ENCODE results near the gene SLIT3.

Gene SLIT3

DNA sequence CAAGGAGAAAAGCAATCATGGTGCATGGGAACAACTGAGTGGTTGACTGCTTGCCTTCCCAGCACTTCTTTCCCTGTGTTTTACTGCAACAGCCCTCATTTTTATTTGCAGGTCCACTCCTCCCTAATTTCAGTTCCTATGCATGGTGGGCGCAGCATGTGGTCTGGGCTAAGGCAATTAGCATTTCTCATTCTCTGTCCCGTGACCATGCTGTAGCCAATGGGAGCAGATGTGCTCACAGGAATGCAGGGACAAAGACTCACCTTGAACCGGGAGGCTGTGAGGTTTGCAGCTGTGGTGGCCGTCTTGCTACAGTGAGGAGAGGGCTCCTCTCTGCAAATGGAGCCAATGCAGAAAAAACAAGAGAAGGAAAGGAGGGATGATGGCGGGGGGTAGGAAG is 315.5 kb downstream of the SLIT3 start:
- H3K36me3 ChIP-seq (ENCODE audit: control insufficient read depth, insufficient read depth, low read length), result no peaks in the 10 kb centered on the region
- H3K4me1 ChIP-seq, result peaks cover under 1% of the 10 kb centered on the region
- H2AFZ ChIP-seq, result no peak overlapping the region
- H3K79me2 ChIP-seq, result peaks cover 39% of the 10 kb centered on the region
- TF ChIP-seq, protein P1, sequence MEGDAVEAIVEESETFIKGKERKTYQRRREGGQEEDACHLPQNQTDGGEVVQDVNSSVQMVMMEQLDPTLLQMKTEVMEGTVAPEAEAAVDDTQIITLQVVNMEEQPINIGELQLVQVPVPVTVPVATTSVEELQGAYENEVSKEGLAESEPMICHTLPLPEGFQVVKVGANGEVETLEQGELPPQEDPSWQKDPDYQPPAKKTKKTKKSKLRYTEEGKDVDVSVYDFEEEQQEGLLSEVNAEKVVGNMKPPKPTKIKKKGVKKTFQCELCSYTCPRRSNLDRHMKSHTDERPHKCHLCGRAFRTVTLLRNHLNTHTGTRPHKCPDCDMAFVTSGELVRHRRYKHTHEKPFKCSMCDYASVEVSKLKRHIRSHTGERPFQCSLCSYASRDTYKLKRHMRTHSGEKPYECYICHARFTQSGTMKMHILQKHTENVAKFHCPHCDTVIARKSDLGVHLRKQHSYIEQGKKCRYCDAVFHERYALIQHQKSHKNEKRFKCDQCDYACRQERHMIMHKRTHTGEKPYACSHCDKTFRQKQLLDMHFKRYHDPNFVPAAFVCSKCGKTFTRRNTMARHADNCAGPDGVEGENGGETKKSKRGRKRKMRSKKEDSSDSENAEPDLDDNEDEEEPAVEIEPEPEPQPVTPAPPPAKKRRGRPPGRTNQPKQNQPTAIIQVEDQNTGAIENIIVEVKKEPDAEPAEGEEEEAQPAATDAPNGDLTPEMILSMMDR (IDR thresholded peaks at IDR 0.05), result no peak
- H3K4me3 ChIP-seq (ENCODE audit: low read depth, low read length), result no peak overlapping the region
- no peak overlapping the region for H3K27ac ChIP-seq
- no peak overlapping the region for H3K4me2 ChIP-seq (ENCODE audit: low read length)
- no peak overlapping the region for H3K9ac ChIP-seq
- no peaks in the 10 kb centered on the region for H3K27me3 ChIP-seq (ENCODE audit: control insufficient read depth, insufficient read depth, low read length)
- H3K9me3 ChIP-seq (ENCODE audit: control insufficient read depth, low read length), result no peaks in the 10 kb centered on the region

DNA sequence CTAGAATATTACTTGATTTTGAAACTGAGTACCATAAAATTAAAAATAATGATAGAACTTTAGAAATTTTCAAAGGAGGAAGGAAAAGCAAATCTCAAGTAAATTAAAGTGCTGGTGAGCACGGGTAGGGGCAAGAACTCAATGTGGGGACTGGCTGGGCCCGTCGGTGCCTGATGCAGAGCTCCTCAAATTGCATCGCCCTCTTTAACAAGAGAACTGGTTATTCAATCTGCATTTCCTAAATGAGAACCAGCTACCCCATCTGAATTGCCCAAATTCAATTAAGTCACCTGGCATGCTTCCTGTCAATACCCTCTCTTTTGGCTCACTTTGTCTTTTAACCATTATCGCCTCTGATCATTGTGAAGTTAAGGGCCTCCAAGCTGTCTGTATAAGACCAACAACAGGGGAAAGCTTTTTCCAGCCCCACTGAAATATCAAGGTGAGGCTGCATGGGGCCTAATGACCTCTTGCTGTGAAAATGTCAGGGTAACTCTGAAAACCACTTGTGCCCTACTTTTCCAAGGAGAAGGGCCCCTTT is 316.7 kb downstream of the SLIT3 start:
- no peak overlapping the region for H3K27ac ChIP-seq
- TF ChIP-seq, protein P1 (IDR thresholded peaks at IDR 0.05), result no peak
- no peak overlapping the region for H2AFZ ChIP-seq
- no peaks in the 10 kb centered on the region for H3K36me3 ChIP-seq (ENCODE audit: control insufficient read depth, insufficient read depth, low read length)
- H3K9me3 ChIP-seq (ENCODE audit: control insufficient read depth, low read length), result no peaks in the 10 kb centered on the region
- no peak overlapping the region for H3K4me3 ChIP-seq (ENCODE audit: low read depth, low read length)
- peaks cover 3% of the 10 kb centered on the region for H3K4me1 ChIP-seq
- H3K4me2 ChIP-seq (ENCODE audit: low read length), result no peak overlapping the region
- H3K79me2 ChIP-seq, result peaks cover 45% of the 10 kb centered on the region
- no peak overlapping the region for H3K9ac ChIP-seq
- H3K27me3 ChIP-seq (ENCODE audit: control insufficient read depth, insufficient read depth, low read length), result no peaks in the 10 kb centered on the region

DNA sequence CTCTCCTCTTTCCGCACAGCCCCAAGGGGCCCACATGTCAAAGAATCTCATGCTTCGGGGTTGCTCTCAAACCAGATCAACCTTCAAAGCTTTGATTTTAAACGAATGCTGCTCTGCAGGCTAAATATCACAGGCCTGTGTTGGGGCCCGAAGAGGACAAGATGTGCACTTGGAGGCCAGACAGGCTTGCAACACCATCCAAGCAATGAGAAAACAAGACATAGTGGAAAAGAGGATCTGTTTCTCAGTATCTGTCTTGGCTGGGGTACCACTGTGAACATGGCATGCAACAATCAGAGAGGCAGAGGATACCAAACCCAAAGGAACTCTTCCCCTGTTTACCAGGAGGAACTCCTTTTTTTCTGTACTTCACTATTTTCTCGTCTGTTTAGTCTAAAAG is 321.8 kb downstream of the SLIT3 start:
- H3K4me3 ChIP-seq (ENCODE audit: low read depth, low read length), result no peak overlapping the region
- TF ChIP-seq, protein P1 (IDR thresholded peaks at IDR 0.05), result no peak
- H3K4me1 ChIP-seq, result peaks cover 6% of the 10 kb centered on the region
- H3K79me2 ChIP-seq, result peaks cover 50% of the 10 kb centered on the region
- no peak overlapping the region for H2AFZ ChIP-seq
- no peaks in the 10 kb centered on the region for H3K27me3 ChIP-seq (ENCODE audit: control insufficient read depth, insufficient read depth, low read length)
- H3K36me3 ChIP-seq (ENCODE audit: control insufficient read depth, insufficient read depth, low read length), result no peaks in the 10 kb centered on the region
- H3K4me2 ChIP-seq (ENCODE audit: low read length), result no peak overlapping the region
- H3K9ac ChIP-seq, result no peak overlapping the region
- no peak overlapping the region for H3K27ac ChIP-seq
- H3K9me3 ChIP-seq (ENCODE audit: control insufficient read depth, low read length), result no peaks in the 10 kb centered on the region

DNA sequence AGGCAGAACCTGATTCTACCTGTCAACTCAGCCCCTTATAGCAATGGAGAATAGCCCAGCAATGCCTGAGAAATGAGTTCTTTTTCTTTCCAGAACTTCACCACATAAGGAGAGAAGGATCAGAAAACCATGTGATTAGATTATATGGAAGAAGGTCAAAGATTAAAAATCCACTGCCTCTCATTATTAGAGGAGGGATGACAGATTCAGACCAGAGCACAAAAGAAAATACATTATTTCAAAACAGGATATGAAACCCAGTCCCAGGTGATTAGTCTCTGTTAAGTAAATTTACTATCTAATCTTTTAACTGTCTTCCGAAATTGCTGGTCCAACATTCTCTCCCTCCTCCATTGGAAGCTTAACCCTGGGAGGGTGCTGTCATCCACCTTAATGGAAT is 322.4 kb downstream of the SLIT3 start:
- no peak overlapping the region for H3K4me3 ChIP-seq (ENCODE audit: low read depth, low read length)
- H3K79me2 ChIP-seq, result peaks cover 50% of the 10 kb centered on the region
- H3K4me2 ChIP-seq (ENCODE audit: low read length), result no peak overlapping the region
- H3K36me3 ChIP-seq (ENCODE audit: control insufficient read depth, insufficient read depth, low read length), result no peaks in the 10 kb centered on the region
- H3K4me1 ChIP-seq, result peaks cover 11% of the 10 kb centered on the region
- no peak overlapping the region for H2AFZ ChIP-seq
- H3K27me3 ChIP-seq (ENCODE audit: control insufficient read depth, insufficient read depth, low read length), result no peaks in the 10 kb centered on the region
- H3K9ac ChIP-seq, result no peak overlapping the region
- no peak overlapping the region for H3K27ac ChIP-seq
- TF ChIP-seq, protein P1 (IDR thresholded peaks at IDR 0.05), result no peak
- no peaks in the 10 kb centered on the region for H3K9me3 ChIP-seq (ENCODE audit: control insufficient read depth, low read length)

DNA sequence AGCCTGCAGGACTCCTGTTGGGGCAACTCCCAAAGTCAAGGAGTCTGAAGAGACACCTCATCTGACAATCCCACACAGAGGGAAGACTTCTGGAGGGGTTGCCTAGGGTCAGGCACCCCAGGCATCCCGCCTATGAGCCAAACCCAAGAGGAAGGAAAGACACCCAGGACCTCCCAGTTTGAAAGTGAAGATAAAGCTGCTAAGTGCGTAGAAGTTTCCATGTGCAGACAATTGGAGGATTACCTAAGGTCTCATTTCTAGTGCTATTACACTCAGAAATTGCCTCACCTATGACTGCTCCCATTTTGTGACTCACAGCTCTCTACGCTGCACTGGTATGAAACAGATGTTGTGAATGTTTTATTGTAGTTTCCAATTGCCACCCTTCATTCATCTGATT is 322.9 kb downstream of the SLIT3 start:
- Histone ChIP-seq H3K4me1 (peaks cover 11% of the 10 kb centered on the region), H3K27ac (no peak overlapping the region), H3K9ac (no peak overlapping the region), H3K27me3 (ENCODE audit: control insufficient read depth, insufficient read depth, low read length) (no peaks in the 10 kb centered on the region), H2AFZ (no peak overlapping the region), H3K4me2 (ENCODE audit: low read length) (no peak overlapping the region), H3K4me3 (ENCODE audit: low read depth, low read length) (no peak overlapping the region), H3K36me3 (ENCODE audit: control insufficient read depth, insufficient read depth, low read length) (no peaks in the 10 kb centered on the region), H3K79me2 (peaks cover 46% of the 10 kb centered on the region), H3K9me3 (ENCODE audit: control insufficient read depth, low read length) (no peaks in the 10 kb centered on the region)
- TF ChIP-seq, protein P1 (IDR thresholded peaks at IDR 0.05), result no peak
